ENCODE data around the gene ADRM1.

The ADRM1 gene

GRCh38 chr20:62351469-62352401 is 48.9 kb downstream of the ADRM1 start:
- no peak overlapping the region for H3K27ac Mint-ChIP-seq
- DNase-seq, result no peak
- peaks cover 12% of the 10 kb centered on the region for H3K9me3 Mint-ChIP-seq
- H3K4me3 Mint-ChIP-seq, result no peak overlapping the region
- H3K36me3 Mint-ChIP-seq, result peaks cover 2% of the 10 kb centered on the region
- CTCF ChIA-PET, result no interaction called here
- H3K27me3 Mint-ChIP-seq, result peaks cover 11% of the 10 kb centered on the region
- H3K4me1 Mint-ChIP-seq, result no peaks in the 10 kb centered on the region

GRCh38 chr20:62352402-62353288 is 49.8 kb downstream of the ADRM1 start:
- Mint-ChIP-seq H3K27ac (no peak overlapping the region), H3K27me3 (peaks cover 17% of the 10 kb centered on the region), H3K36me3 (peaks cover 2% of the 10 kb centered on the region), H3K9me3 (peaks cover 12% of the 10 kb centered on the region), H3K4me1 (no peaks in the 10 kb centered on the region), H3K4me3 (no peak overlapping the region)
- CTCF ChIA-PET, result no interaction called here
- DNase-seq, result no peak

GRCh38 chr20:62353289-62354030 is 50.7 kb downstream of the ADRM1 start:
- Mint-ChIP-seq H3K4me3 (no peak overlapping the region), H3K4me1 (no peaks in the 10 kb centered on the region), H3K27ac (no peak overlapping the region), H3K9me3 (peaks cover 6% of the 10 kb centered on the region), H3K27me3 (peaks cover 20% of the 10 kb centered on the region), H3K36me3 (peaks cover 2% of the 10 kb centered on the region)
- no peak for DNase-seq
- CTCF ChIA-PET, result no interaction called here

- no peak for DNase-seq
- Mint-ChIP-seq H3K4me1 (no peaks in the 10 kb centered on the region), H3K4me3 (no peak overlapping the region), H3K36me3 (peaks cover 2% of the 10 kb centered on the region), H3K27ac (no peak overlapping the region), H3K9me3 (peaks cover 2% of the 10 kb centered on the region), H3K27me3 (peaks cover 20% of the 10 kb centered on the region)
- CTCF ChIA-PET, result no interaction called here
Measured at GRCh38 chr20:62354031-62354808, 51.4 kb downstream of the ADRM1 start.

- H3K27ac Mint-ChIP-seq, result no peak overlapping the region
- CTCF ChIA-PET, result no interaction called here
- H3K9me3 Mint-ChIP-seq, result no peaks in the 10 kb centered on the region
- H3K27me3 Mint-ChIP-seq, result peaks cover 20% of the 10 kb centered on the region
- no peak overlapping the region for H3K4me3 Mint-ChIP-seq
- no peaks in the 10 kb centered on the region for H3K4me1 Mint-ChIP-seq
- no peak for DNase-seq
- no peaks in the 10 kb centered on the region for H3K36me3 Mint-ChIP-seq
Measured at GRCh38 chr20:62354811-62355341, 52.1 kb downstream of the ADRM1 start.

- H3K27me3 Mint-ChIP-seq, result peaks cover 20% of the 10 kb centered on the region
- CTCF ChIA-PET, result no interaction called here
- no peaks in the 10 kb centered on the region for H3K36me3 Mint-ChIP-seq
- no peak for DNase-seq
- no peaks in the 10 kb centered on the region for H3K4me1 Mint-ChIP-seq
- H3K9me3 Mint-ChIP-seq, result no peaks in the 10 kb centered on the region
- H3K4me3 Mint-ChIP-seq, result no peak overlapping the region
- H3K27ac Mint-ChIP-seq, result no peak overlapping the region
Measured at GRCh38 chr20:62355516-62355877, 52.7 kb downstream of the ADRM1 start.

GRCh38 chr20:62355878-62356588 is 53.2 kb downstream of the ADRM1 start:
- H3K4me3 Mint-ChIP-seq, result no peak overlapping the region
- CTCF ChIA-PET, result no interaction called here
- H3K27ac Mint-ChIP-seq, result no peak overlapping the region
- H3K4me1 Mint-ChIP-seq, result no peaks in the 10 kb centered on the region
- no peak for DNase-seq
- no peaks in the 10 kb centered on the region for H3K9me3 Mint-ChIP-seq
- H3K27me3 Mint-ChIP-seq, result peaks cover 20% of the 10 kb centered on the region
- no peaks in the 10 kb centered on the region for H3K36me3 Mint-ChIP-seq

- CTCF ChIA-PET, result no interaction called here
- Mint-ChIP-seq H3K4me3 (no peak overlapping the region), H3K27ac (no peak overlapping the region), H3K27me3 (peaks cover 20% of the 10 kb centered on the region), H3K9me3 (no peaks in the 10 kb centered on the region), H3K36me3 (no peaks in the 10 kb centered on the region), H3K4me1 (no peaks in the 10 kb centered on the region)
- no peak for DNase-seq
Measured at GRCh38 chr20:62356589-62357186, 53.9 kb downstream of the ADRM1 start.

GRCh38 chr20:62357187-62357667 is 54.4 kb downstream of the ADRM1 start:
- Mint-ChIP-seq H3K36me3 (no peaks in the 10 kb centered on the region), H3K4me3 (no peak overlapping the region), H3K27ac (no peak overlapping the region), H3K4me1 (no peaks in the 10 kb centered on the region), H3K27me3 (peaks cover 20% of the 10 kb centered on the region), H3K9me3 (no peaks in the 10 kb centered on the region)
- DNase-seq, result no peak
- CTCF ChIA-PET, result no interaction called here

GRCh38 chr20:62357681-62358080 is 54.9 kb downstream of the ADRM1 start:
- DNase-seq, result no peak
- Mint-ChIP-seq H3K27ac (no peak overlapping the region), H3K9me3 (no peaks in the 10 kb centered on the region), H3K4me3 (no peak overlapping the region), H3K27me3 (peaks cover 20% of the 10 kb centered on the region), H3K36me3 (no peaks in the 10 kb centered on the region), H3K4me1 (no peaks in the 10 kb centered on the region)
- CTCF ChIA-PET, result no interaction called here

Measured in activated naive CD4-positive, alpha-beta T cell treated with anti-CD3 and anti-CD28 coated beads, Interleukin-2, amount 10 ng/mL, durations not matched to agents 7 days and 5 days (primary cell).